ENCODE data around the gene SEPSECS. TPM values are rescaled to one million over a fixed set of nuclear protein-coding genes. Genes with fewer than 3 reads are reported as not detected.

SEPSECS gene
- total RNA-seq: 6.7 TPM

DNA sequence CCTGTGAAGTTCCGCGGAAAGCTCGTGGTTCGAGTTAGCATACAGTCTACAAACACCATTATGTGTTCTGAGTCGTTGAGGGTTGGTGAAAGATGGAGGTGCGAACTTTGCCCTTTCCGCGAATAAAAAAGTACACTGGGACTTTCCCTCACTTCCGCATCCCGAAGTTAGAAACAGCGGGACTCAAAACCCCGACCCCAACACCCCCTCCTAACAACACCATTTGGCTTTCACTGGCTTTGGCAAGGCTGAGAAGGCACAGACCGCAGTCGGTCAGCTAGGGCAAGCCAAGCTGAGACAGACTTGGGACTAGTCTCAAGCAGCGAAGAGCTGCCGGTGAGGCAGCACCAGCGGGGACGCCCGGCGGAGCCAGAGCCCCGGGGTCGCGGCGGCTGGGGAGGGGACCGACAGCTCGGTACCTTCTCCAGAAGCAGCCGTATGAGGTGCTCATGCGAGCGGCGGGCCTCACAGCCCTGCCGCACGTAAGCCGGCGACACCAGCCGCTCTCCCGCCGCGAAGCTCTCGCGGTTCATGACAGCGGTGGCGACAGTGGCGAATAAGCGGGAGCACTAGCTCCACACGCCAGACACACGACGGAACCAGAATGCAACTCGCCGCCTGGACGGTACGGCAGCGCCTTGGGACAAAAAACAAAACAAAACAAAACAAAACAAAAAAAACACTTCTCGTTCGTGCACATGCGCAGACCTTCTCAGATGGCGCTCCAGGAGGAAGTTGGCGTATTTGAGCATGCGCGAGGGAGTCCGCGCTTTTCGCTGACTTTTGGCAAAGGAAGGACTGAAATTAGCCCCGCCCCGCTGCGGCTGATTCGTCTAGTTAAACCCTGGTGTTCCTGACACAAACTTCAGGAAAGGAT lies at the start of gene SEPSECS:
Gene SEPSECS, minus strand, starts transcription at position 613 of the 877 bp plus-strand sequence. Its CDS starts 80 bp downstream, at position 533.
- DNase-seq (ENCODE audit: low read depth in 2 of 3, low spot score in 2 of 3): peak; percentile 94 to 99 (median 98)

DNA sequence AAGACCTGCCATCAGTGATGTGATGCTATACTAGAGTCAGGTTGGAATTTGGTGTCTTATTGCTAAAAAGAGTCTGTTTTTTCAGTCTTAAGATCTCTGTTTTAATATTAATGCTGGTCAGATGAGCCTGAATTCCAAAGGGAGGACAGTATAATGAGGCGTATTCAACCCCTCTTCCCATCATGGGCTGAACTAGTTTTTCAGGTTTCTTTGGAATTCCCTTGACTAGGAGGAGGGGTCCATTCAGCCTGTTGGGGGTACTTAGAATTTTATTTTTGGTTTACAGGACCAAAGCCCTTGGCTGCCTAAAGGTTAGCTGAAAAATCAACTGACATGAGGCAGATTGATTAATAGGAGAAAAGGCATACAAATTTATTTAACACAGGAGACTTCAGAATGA lies 49.5 kb upstream of the SEPSECS start:
- no peak for DNase-seq (ENCODE audit: low read depth in 2 of 3, low spot score in 2 of 3)

DNA sequence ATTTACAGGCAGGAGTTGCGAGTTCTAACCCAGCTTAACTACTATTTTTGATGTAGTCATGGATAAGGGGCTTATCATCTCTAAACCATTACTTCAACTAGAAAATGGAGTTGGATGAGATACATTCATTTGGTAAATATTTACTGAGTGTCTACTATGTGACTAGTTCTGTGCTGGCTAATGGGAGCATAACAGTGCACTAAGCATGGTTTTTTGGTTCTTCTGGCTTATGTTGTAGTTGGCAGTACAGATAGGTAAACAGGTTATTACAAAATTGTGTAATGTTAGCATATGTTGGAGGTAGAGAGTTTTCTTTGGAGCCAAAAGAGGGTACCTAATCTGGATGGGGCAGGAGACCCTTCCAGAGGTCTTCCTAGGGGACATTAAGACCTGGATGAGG lies 47.7 kb upstream of the SEPSECS start:
- no peak for DNase-seq (ENCODE audit: low read depth in 2 of 3, low spot score in 2 of 3)

DNA sequence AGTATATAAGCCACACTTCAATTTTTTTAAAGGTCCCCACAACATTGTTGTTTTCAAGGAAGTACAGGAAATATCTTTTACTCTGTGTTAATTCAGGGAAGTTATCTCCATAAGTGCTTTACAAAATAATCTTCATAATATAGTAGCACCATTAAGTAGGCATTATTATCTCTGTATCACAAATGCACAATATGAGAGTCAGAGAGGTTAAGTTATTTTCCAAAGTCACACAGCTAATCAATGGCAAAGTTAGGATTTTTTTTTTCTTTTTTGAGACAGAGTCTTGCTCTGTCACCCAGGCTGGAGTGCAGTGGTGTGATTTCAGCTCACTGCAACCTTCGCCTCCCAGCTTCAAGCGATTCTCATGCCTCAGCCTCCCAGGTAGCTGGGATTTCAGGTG lies 38.5 kb upstream of the SEPSECS start:
- no peak for DNase-seq (ENCODE audit: low read depth in 2 of 3, low spot score in 2 of 3)

DNA sequence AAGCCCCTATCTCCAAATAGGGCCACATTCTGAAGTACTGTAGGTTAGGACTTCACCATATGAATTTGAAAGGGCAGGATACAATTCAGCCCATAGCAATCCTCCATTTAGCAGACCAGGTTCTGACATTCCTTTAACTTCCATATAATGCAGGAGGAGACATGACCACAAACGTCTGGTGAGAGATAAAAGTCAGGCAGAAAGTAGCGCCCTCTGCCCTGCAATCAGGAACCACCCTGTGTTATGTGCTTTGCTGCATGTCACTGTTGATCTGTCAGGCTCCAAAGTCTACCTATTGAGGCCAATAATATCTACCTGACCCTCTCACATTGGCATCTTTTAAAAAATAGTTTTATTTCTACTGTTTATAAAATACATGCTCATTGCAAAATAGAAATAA lies 30.2 kb upstream of the SEPSECS start:
- DNase-seq (ENCODE audit: low read depth in 2 of 3, low spot score in 2 of 3): no peak

DNA sequence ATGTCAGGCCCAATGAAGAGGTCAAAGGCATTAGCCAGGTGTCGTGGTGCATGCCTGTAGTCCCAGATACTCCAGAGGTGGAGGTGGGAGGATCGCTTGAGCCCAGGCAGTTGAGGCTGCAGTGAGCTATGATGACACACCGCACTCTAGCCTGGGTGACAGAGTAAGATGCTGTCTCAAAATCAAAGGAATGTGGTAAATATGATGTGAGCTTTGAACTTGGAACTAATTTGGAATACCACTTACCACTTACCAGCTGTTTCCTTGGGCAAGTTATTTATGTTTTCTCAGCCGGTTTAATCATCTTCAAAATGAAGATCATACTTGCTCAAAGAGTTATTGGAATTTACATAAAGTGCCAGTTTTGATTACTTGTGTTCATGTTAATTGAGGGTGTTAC lies 23.8 kb upstream of the SEPSECS start:
- no peak for DNase-seq (ENCODE audit: low read depth in 2 of 3, low spot score in 2 of 3)

DNA sequence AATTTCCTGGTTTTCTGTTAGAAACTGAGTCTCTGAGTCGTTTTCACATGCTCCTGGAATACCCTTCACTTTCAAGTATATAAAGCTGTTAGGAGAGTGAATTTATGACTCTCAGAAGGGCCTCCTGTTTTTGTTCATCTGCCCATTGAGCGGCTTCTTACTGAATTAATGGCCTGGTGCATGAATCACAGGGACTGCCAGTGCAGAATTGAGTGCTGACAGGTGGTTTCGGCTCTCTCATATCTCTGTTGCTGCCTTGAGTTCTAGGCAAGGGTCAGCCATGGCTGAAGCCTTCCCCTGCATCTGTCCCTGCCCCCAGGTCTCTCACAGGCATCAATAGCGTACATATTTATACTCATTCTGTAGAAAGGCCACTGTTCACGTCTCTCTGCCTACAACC lies 22.7 kb upstream of the SEPSECS start:
- no peak for DNase-seq (ENCODE audit: low read depth in 2 of 3, low spot score in 2 of 3)

DNA sequence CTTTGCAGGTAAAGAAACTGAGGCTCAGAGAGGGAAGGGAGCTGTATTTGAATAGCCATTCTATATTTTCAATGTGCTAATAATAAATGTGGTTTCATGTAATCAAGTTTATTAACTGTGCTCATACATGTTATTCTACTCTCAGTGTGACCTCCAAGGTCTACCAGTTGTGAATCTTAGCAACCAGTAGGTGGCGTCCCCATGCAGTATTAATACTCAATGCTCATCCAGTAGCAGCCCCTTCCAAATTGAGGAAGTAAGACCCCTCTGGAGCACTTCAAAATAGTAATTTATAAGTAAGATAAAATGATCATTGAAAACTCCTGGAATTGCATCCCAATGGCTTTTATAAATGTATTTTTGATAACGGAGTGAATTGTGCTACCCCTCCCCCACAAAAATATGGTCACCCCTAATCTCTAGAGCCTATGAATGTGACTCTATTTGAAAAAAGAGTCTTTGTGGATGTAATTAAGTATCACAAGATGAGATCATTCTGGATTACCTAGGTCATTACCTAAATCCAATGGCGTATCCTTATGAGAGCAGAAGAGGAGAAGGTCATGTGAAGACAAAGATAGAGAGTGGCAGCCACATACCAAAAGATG lies 20.4 kb upstream of the SEPSECS start:
- DNase-seq (ENCODE audit: low read depth in 2 of 3, low spot score in 2 of 3): peak in 2 of 3 donors; percentile 76 to 89

DNA sequence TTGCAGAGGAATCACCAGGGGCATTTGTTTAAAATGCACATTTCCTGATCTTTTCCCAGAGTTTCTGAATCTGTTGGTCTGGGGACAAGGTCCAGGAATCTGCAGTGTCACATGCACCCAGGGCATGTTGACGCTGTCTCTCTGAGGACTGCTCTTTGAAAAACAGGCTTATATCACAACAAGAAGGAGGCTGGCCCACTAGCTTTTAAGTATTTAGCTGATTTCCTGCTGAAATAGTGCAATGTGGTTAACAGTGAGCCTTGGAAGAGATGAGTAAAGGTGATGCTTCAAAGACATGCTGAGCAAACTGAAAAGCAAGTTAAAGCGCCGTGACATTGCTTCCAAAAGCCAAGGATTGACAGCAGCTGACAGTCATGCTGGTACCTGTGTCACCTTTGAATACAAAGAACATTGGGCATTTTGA lies 18.6 kb upstream of the SEPSECS start:
- no peak for DNase-seq (ENCODE audit: low read depth in 2 of 3, low spot score in 2 of 3)

DNA sequence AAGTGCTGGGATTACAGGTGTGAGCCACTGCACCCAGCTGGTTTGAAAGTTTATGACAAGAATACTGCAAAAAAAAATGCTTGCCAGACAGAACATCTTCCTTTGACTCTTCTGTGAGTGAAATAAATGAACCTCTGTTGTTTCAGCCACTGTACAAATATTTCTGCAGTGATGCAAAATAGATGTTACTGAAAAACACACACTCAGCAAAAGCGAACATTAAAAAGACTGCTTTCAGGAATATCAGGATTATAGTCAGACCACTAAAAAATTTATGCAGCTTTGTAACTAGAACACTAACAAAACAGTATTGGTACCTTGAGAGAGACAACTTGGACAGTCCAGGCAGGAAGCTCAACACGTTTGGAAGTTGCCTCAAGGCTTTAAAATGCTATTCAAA lies 16.9 kb upstream of the SEPSECS start:
- no peak for DNase-seq (ENCODE audit: low read depth in 2 of 3, low spot score in 2 of 3)

DNA sequence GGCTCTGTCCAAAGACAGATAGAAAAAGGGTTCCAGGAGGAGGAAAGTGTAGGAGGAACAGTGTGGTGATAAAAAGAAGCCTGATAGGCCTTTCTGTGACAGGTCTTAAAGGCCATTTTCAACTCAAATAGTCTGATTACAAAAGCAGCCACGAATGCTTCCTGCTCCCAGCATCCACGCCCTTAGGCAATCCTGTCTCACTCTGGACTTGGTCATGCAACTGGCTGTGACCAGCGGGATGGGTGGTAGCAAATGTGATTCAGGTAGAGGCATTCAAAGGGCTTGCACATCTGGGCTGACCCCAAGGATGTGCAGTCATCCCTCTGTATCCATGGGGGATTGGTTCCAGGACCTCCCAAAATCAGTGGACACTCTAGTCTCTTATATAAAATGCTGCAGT lies 14.4 kb upstream of the SEPSECS start:
- no peak for DNase-seq (ENCODE audit: low read depth in 2 of 3, low spot score in 2 of 3)

DNA sequence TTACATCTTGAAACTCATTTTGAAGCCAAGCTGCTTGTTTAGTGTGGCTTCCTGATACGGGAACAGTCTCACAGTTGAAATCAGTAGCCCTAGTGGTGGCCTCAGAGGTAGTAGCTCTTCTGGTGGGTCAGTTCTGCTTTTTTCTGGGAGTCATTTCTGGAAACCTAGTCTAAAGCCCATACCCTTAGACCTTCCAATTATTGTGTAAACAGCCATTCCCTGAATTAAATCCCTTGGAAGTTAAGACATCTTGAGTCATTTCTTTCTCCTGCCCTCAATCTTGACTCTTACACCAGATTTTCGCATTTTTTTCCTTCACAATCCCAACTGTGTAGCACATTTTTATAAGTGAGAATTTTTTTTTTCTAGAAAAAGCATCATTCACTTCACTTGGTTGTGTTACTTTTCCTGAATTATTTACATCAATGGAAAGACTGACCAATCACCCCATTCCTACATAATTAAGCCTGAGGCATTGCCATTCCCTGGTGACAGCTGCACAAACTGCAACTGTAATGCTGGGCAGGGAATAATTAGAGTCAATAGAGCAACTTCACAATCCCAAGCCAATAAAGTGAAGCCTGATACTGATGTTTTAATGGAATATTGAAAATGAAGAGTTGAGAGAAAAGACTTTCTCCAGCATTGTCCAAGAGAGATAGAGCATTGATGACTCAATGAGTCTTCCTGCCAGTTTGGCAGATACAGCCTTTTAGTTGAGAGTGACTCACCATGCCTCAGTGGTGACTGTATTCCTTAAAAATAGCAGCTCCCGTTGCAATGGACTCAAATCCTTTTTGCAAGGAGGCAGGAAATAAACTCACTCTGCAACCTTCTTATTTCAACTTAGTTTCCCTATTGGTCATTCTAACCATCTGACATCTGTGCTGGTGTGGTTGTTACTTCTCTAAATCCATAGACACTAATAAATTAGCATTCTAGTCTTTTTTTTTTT lies 13.0 kb upstream of the SEPSECS start:
- DNase-seq (ENCODE audit: low read depth in 2 of 3, low spot score in 2 of 3): peak in 2 of 3 donors; percentile 4 to 28

DNA sequence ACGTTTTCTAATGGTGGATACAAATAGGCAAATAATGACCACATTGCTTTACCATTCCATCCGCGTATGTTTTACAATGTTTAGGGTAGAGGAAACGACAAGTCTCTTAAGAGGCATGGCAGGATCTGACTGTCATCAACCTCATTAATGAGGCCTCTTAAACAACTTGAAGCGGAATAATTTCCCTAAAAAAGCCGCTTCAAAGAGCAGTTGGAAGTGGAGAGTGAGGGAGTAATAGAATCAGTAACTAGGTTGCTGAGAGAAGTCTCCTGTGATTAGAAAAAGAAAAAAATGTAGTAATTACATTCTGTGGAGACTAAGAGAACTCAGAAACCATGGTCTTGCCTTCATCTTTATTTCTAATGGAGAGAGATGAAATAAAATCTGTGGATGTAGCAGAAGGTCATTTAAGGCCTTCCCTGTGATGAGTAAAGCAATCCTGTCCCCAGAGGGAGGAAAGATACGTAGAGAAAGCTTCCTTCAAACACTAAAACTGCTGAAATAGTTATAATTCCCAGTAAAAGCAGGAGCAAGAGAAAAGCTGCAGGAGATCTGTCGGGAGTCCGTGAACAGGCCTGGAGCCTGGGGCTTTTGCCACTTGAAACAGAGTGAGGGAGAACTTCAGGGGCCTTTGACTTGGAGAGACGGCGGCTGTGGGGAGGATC lies 11.1 kb upstream of the SEPSECS start:
- no peak for DNase-seq (ENCODE audit: low read depth in 2 of 3, low spot score in 2 of 3)

DNA sequence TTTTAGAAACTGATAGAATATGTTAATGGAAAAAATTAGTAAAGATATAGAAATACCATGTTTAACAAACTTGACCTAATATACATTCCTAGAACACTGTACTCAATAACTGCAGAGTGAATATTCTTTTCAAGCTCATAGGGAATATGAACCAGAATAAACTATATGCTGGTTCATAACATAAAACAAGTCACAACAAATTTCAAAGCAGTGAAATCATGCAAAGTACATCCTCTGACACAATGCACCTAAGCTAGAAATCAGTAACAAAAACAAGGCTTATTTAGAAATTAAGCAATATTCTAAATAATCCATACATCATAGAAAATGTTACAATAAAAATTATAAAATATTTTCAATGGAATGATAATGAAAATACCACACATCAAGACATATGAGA lies 9.2 kb upstream of the SEPSECS start:
- no peak for DNase-seq (ENCODE audit: low read depth in 2 of 3, low spot score in 2 of 3)

DNA sequence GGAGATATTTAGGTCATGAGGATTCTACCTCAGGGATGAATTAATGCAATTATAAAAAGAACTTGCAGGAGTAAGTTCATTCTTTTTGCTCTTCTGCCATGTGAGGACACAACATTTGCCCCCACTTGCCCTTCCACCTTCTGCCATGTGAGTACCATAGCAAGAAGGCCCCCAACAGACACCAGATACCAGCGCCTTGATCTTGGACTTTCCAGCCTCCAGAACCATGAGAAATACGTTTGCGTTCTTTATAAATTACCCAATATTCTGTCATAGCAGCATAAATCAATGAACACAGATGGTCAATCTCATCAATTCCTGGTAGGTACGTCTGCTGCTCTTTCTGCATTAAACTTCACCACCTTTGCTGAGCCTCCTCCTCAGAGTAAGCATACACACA lies 5.7 kb upstream of the SEPSECS start:
- no peak for DNase-seq (ENCODE audit: low read depth in 2 of 3, low spot score in 2 of 3)

DNA sequence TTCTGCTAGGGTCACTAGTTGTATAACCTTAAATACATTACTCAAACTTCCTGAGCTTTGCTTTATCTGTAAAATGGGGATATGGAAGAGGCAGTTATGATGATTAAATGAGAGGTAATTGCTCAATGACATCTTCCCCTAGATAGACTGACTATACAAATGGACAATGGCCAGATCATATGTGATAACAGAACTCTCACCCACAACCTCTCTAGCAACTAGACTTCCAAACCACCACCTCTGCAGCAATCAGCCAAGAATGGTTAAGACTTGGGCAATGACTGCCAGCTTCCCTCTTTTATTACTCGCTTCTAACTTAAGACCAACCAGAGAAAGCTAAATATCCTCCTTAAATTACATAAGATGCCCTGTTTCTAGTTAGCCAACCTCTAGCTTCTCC lies 2.9 kb upstream of the SEPSECS start:
- DNase-seq (ENCODE audit: low read depth in 2 of 3, low spot score in 2 of 3): no peak

DNA sequence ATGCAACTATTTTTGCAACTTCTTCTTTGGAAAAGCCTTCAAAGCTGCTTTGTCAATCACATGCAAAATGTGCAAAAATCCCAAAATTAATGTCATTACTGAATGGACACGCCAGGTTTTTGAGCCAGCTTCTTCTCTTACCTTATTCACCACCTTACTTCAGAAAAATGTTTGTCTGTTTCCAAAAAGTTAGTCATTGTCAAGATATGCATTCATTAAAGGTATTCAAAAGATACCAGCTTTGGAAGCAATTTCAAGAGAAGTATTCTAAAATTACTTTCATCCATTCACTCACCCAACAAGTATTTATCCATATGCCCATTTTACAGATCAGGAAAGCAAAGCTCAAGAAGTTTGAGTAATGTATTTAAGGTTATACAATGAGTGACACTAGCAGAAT lies 2.3 kb upstream of the SEPSECS start:
- DNase-seq (ENCODE audit: low read depth in 2 of 3, low spot score in 2 of 3): no peak

DNA sequence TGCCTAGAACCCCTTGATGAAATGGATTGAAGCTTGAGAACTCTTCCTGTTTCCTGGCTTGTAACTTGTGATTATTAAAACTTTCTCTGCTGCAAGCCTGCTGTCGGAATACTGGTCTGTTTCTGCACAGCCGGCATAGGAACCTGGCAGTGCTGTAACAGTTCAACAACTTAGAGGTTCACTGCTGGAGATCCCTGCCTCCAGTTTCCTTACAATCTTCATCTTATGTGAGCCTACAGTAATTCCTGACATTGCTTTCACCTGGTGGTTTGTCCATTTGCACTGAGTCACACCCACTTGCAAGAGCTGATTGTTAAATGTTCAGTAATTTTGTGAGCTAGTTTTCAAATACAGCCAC lies 1.3 kb upstream of the SEPSECS start:
- no peak for DNase-seq (ENCODE audit: low read depth in 2 of 3, low spot score in 2 of 3)

DNA sequence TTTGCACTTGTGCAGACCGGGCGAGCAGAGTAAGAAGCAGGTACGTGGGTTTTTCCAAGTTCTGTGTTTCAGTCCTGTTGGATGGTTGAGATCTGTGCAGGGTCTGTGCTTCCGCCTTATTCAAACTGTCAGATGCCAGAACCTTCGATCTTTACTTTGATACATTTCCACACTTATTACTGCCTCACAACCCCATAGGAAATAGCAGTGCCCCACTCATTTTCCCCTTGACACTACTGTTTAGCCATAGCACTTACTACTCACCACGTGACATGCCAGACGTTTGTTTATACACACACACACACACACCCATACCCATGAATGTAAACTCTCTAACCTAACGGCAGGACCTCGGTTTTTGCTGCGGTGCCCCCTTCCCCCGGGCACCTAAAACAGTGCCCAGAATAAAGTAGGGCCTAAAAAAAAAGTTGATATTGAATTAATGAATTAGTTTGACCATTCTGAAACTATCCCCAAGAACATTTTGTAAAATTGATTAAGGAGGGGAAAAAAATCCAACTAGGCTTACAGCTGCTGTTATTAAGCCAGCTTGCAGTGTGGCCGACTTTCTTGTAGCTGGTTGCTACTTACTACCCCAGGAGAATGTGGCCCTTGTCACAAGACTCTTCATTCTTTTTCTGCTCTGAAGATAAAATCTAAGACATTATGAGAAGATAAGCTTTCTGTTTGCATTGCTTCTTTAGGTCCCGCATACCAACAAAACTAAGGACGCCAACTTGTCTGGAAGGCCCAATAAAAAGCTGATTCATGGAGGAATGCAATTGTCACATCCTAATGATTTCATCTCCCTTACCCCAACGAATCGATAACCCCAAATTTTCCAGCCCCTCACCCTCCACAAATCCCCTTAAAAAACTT lies 704 bp upstream of the SEPSECS start:
- no peak for DNase-seq (ENCODE audit: low read depth in 2 of 3, low spot score in 2 of 3)

DNA sequence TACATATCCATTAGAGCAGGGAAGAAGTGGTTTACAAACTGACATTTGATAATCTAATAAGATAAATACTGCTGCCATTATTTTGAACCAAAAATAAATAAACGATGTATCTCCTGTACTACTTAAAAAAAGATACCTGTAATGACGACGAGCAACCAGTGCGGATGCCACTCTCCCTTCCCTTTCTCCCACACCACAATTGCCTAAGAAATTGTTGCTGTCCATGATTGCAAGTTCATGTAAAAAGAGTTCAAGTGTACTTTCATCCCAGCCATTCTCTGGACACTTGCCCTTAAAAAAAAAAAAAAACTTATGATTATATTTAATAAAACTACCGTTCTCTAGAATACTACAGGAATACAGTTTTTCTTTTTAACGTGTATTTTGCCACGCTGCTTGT lies 1.4 kb downstream of the SEPSECS start:
- no peak for DNase-seq (ENCODE audit: low read depth in 2 of 3, low spot score in 2 of 3)

All from hematopoietic multipotent progenitor cell (in vitro differentiated cells).